HG02588 (cell line): ENCODE measurements around the gene JAKMIP3.
"Not testable (repeated sequence)": the region's sequence is repeated elsewhere in the genome, so short reads cannot be mapped to it uniquely, and the experiment has no call there.

ENCODE experiments used
- ATAC-seq: cut with Tn5 transposase; IDR thresholded peaks from one replicate; pipeline ENCODE4 v1.9.1; 2021; ENCODE audit warnings: mild to moderate bottlenecking, moderate library complexity; ENCODE audit not compliant: unreplicated experiment

Gene JAKMIP3

DNA sequence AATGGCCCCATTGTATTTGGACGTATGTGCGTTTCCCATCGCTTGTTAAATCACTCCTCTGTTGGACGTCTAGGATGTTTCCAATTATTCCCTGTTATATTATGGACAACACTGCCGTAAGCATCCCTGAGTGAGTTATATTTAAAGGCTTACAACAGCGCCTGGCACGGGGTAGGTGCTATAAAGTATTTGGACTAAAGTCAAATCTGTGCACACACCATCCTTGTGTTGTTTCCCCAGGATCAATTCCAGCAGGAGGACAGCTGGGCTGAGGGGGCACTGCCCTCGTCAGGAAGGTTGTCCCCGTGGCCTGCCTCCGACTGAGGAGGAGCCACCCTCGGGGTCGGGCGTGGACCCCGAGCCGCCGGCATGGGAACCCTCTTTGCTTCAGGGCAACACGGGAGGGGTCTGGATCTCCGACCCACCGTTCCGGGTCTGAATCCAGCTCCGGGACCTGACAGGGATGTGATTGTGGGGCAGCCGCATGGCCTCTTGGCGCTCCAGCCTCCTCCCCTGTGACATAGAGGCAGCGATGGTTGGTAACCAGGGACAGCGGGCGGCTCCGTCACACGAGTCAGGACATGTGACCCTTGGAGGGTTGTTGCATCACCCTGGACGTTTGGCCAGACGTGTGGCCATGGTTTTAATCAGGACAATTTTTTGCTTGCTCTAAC is 1.5 kb upstream of the JAKMIP3 start:
- ATAC-seq: no peak

DNA sequence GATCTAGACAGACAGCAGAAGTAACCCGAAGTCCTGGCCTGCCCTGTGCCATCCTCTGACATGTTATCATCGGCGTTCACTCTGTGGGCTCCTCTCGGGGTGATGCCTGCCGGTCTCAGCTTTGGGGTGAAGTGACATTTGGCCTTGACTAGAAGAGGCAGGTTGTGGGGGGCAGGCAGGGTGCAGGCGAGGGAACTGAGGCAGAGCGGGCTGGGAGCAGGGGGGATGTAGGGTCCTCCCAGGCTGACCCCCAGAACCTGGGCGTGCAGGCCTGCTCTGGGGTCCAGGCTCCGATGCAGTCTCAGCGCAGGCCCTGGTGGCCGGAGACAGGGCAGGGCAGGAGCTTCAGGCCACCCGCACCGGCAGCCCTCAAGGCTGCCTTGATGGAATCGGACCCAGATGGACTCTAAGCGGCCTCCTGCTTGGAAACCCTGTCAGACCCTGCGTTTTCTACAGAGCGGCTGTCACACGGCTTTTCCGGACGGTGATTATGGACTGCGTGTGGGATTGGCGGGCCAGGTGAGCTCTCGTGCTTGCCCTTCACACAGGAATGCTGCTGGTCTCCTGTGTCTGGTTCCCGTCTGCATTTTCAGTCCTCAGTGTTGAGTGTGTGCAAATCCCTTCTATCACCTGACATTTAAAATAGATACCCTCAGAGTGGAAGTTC is 842 bp upstream of the JAKMIP3 start:
- ATAC-seq: no peak

DNA sequence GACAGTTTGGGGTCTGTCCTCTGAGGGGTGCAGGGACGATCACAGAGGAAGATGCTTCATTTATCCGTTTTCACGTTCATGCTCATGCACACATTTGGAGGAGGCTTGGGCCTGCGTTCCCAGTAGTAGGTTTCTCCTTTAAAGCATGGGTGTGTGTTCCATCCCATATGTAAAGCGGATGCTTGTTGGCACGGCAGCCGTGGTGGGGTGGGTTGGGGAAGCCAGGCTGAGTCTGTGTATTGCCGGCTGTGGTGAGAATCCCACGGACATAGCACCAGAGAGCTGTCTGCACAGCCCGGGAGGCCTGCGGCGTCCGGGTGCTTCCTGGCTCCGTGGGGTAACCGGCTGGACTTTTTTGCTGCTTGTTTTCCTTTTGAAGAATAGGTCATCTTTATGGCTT is 440 bp downstream of the JAKMIP3 start:
- ATAC-seq: no peak

GRCh38 chr10:132066812-132067211 is 1.1 kb downstream of the JAKMIP3 start:
- no peak for ATAC-seq

- ATAC-seq: no peak
Observed at GRCh38 chr10:132068431-132069121, 2.8 kb downstream of the JAKMIP3 start.

DNA sequence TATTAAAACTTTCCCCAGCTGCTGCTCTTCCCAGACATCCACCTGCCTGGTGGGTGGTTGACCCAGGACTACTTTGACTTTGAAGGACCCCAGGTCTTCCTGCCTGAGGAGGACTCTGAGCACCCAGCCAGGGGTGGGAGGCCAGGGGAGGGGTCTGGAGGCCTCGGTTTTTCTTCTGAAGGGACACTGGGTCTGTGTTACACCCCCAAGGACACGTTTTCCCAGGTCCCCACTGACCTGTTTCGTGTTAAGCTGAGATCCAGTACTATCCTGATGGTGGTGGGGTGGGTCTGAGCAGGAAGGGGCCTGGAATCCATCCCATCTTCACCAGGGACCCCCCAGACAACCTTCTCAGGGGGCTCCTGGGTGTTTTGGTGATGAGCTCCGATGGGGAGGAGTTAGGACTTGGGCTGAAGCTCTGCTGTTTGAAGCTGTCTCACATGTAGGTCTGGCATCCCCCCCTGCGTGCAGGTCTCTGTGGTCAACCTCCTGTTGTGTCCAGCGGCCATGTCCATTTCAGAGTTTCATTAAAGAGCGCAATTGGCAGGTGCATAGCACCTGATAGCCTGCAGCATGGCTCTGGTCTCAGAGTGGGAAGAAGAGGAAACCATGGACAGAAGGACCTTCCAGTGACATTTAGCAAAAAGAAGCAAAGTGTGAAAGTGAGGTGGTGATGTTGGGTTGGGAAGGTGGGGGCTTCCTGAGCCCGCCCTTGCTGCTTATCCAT is 3.5 kb downstream of the JAKMIP3 start:
- no peak for ATAC-seq

DNA sequence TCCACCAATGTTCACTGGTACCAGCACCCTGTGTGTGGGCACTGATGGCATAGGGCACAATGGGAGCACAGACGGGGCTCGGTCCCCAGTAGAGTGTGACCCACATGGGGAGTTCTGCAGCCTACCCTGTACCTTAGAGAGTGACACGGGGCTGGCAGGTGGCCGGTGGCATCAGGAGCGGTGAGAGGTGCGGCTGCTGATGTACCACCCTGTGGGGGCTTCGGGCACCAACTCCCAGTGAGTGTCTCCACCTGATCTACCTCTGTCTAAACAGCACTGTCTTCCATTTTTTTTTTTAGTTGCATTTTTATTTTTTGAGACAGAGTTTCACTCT is 4.1 kb downstream of the JAKMIP3 start:
- no peak for ATAC-seq

DNA sequence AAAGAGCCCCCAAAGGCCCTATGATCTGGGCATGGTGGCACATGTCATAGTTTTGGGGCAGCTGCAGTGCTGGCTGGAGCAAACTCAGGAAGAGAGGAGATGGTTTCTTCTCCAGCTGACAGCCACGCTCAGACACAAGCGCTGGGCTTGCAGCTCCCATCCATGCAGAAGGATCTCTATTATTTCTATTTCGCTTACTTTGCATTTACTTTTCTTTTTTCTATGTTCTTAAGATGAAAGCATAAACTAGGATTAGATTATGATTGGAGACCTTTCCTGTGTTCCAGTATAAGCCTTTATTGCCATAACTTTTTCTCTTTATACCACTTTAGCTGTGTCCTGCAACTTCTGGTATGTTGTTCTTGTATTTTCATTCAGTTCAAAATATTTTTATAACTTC is 5.0 kb downstream of the JAKMIP3 start:
- ATAC-seq: no peak

GRCh38 chr10:132071667-132072066 is 5.9 kb downstream of the JAKMIP3 start:
- no peak for ATAC-seq

DNA sequence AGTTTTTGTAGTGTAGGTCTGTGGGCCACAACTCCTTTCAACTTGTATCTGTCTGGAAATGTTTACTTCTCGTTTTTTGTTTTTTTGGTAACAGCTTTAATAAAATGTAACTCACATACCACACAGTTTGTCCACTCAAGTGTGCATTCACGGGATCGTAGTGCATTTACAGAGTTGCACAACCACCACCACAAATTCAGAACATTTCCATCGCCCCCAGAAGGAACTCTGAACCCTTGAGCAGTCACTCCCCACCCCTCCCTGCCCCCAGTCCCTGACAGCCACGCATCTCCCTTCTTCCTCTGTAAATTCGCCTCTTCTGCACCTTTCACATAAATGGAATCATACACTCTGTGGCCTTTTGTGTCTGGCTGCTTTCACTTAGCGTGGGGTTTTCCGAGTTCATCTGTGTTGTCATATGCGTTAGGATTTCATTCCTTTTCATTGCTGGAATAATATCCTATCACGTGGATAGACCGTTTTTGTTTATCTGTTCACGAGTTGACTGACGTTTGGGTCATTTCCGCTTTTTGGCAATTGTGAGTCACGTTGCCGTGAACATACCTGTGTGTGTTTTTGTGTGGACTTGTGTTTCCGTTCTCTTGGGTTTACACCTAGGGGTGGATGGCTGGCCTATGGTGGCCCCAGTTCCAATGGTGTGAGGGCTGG is 10.3 kb downstream of the JAKMIP3 start:
- ATAC-seq: no peak

- no peak for ATAC-seq
Observed at GRCh38 chr10:132076578-132077081, 10.9 kb downstream of the JAKMIP3 start.

DNA sequence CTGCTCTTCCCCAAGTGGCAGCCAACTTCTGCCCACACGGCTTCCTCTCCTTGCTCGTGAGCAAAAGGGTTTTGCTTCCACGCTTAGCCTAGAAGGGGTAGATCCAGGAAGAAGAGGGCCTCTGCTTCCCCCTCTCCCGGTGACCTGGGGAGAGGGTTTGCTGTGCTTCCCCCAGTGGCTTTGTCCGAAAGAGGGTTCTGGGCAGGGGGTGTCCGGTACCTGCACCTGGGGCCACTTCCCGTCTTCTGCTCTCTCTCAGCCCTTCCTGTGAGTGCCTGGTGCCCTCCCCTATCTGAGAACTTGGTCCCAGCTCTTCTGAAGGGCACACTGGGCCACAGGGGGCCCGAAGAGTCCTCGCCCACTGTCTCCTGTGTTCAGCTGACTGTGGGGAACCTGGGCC is 11.3 kb downstream of the JAKMIP3 start:
- no peak for ATAC-seq

DNA sequence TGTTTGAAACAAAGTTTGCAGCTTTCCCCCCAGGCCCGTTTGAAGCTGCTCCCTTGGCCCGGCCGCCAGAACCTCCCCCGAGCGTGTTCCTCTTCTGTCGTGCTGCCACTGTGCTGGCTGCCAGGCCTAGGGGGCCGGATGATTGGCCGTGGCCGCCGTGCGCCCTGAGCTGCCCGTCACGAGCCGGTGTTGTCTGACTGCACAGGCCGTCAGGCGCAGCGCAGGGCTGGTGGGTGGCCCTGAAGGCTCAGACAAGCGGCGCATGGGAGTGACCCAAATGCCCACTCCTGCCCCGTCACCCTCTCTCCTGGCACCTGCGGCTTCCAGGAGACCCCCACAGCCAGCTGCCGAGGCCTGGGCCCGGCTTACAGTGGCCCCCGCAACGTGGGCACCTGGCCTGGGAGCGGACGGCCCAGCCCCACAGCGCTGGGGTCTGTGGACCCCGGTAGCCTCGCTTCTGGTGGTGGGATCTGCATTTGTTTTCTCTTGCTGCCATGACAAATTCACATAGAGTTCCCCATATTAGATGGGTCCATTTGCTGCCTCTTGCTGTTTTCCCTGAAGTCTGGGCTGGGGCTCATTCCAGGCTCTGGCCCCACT is 13.1 kb downstream of the JAKMIP3 start:
- no peak for ATAC-seq

GRCh38 chr10:132084384-132084783 is 18.6 kb downstream of the JAKMIP3 start:
- not testable (repeated sequence) for ATAC-seq

GRCh38 chr10:132093236-132093635 is 27.5 kb downstream of the JAKMIP3 start:
- not testable (repeated sequence) for ATAC-seq

- no peak for ATAC-seq
Observed at GRCh38 chr10:132094581-132095234, 29.0 kb downstream of the JAKMIP3 start.

GRCh38 chr10:132095403-132096113 is 29.8 kb downstream of the JAKMIP3 start:
- ATAC-seq: no peak

- no peak for ATAC-seq
Observed at GRCh38 chr10:132096223-132096622, 30.5 kb downstream of the JAKMIP3 start.

DNA sequence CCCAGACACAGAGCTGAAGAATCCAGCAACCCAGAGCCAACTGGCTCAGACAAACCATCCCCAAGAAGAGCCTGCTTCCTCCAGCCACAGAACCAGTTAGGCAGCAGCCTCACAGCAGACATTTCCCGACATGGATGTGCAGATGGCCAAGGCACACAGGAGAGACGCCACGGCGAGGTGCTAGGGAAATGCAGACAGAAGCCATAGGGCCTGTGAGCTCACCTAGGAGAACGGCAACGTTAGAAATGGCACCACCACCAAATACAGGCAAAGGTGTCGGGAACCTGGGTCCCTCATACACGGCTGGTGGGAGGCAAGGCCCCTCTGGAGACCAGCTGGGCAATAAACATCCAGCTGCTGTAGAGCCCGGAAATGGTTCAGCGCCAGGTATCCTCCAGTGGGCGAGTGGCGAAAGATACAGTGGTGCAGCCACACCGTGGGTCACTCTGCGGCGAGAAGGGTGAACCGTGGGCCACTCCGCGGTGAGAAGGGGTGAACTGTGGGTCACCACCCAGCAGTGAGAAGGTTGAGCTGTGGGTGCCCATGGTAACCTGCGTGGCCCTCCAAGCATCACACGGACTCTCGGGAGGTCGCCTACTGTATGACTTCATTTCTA is 31.2 kb downstream of the JAKMIP3 start:
- ATAC-seq: no peak
